Type B pancreatic cell (in vitro differentiated cells): ENCODE data around the gene MGAT4A. TPM values are rescaled to one million over a fixed set of nuclear protein-coding genes. Genes with fewer than 3 reads are reported as not detected.
"Not testable (repeated sequence)": the region's sequence is repeated elsewhere in the genome, so short reads cannot be mapped to it uniquely, and the experiment has no call there.

Experiments
- DNase-seq: peaks from one replicate; pipeline ENCODE4 v3.0.0; 2021; ENCODE audit warnings: mixed read lengths; ENCODE audit not compliant: unreplicated experiment; ENCODE audit errors: extremely low spot score
- H3K27ac Mint-ChIP-seq: 2 replicates; pipeline ENCODE4 v1.8.0; 2021; ENCODE audit warnings: mild to moderate bottlenecking, mixed read lengths
- H3K27me3 Mint-ChIP-seq: 2 replicates; pipeline ENCODE4 v1.8.0; 2021; ENCODE audit warnings: mixed read lengths
- H3K36me3 Mint-ChIP-seq: 2 replicates; pipeline ENCODE4 v1.8.0; 2021; ENCODE audit warnings: mixed read lengths
- H3K4me1 Mint-ChIP-seq: one replicate; pipeline ENCODE4 v1.8.0; 2021; ENCODE audit warnings: mixed read lengths; ENCODE audit not compliant: unreplicated experiment
- H3K4me3 Mint-ChIP-seq: 2 replicates; pipeline ENCODE4 v1.8.0; 2021; ENCODE audit warnings: mild to moderate bottlenecking, mixed read lengths
- H3K9me3 Mint-ChIP-seq: 2 replicates; pipeline ENCODE4 v1.8.0; 2021; ENCODE audit warnings: mixed read lengths
- CTCF ChIP-seq: fragments of 200-600 bp; sonication (generic); conservative IDR thresholded peaks from 2 replicates; pipeline ENCODE4 v1.5.0; 2021; ENCODE audit warnings: antibody characterized with exemption, mild to moderate bottlenecking
- total RNA-seq: library from RNA; stranded (reverse); gene quantifications from 2 replicates; pipeline ENCODE4 v1.2.1, GENCODE V29; 2021; ENCODE audit warnings: low replicate concordance

MGAT4A gene
- total RNA-seq, 1 donor from 2014 or later, result 32.5 TPM

GRCh38 chr2:98674233-98674964, 56.5 kb downstream of the MGAT4A start:
- no peak for TF ChIP-seq CTCF
- Mint-ChIP-seq H3K4me1 (no peaks in the 10 kb centered on the region), H3K27me3 (no peaks in the 10 kb centered on the region), H3K27ac (no peak overlapping the region), H3K36me3 (peaks cover 22% of the 10 kb centered on the region), H3K4me3 (no peak overlapping the region), H3K9me3 (no peaks in the 10 kb centered on the region)
- DNase-seq, result no peak

GRCh38 chr2:98669675-98670074, 61.3 kb downstream of the MGAT4A start:
- Mint-ChIP-seq H3K27ac (no peak overlapping the region), H3K4me1 (no peaks in the 10 kb centered on the region), H3K36me3 (peaks cover 26% of the 10 kb centered on the region), H3K27me3 (no peaks in the 10 kb centered on the region), H3K4me3 (no peak overlapping the region), H3K9me3 (no peaks in the 10 kb centered on the region)
- no peak for TF ChIP-seq CTCF
- no peak for DNase-seq

- DNase-seq, result no peak
- Mint-ChIP-seq H3K36me3 (peaks cover 15% of the 10 kb centered on the region), H3K4me1 (no peaks in the 10 kb centered on the region), H3K27me3 (no peaks in the 10 kb centered on the region), H3K9me3 (peaks cover 3% of the 10 kb centered on the region), H3K4me3 (no peak overlapping the region), H3K27ac (no peak overlapping the region)
- TF ChIP-seq CTCF, result no peak
Measured at GRCh38 chr2:98665677-98666076, 65.3 kb downstream of the MGAT4A start.

GRCh38 chr2:98664323-98664722, 66.6 kb downstream of the MGAT4A start:
- Mint-ChIP-seq H3K4me1 (no peaks in the 10 kb centered on the region), H3K27me3 (no peaks in the 10 kb centered on the region), H3K27ac (no peak overlapping the region), H3K4me3 (no peak overlapping the region), H3K9me3 (peaks cover 12% of the 10 kb centered on the region), H3K36me3 (peaks cover 16% of the 10 kb centered on the region)
- TF ChIP-seq CTCF, result no peak
- no peak for DNase-seq

GRCh38 chr2:98663511-98664090, 67.3 kb downstream of the MGAT4A start:
- Mint-ChIP-seq H3K9me3 (peaks cover 12% of the 10 kb centered on the region), H3K27me3 (no peaks in the 10 kb centered on the region), H3K4me3 (no peak overlapping the region), H3K4me1 (no peaks in the 10 kb centered on the region), H3K36me3 (peaks cover 16% of the 10 kb centered on the region), H3K27ac (no peak overlapping the region)
- DNase-seq, result no peak
- no peak for TF ChIP-seq CTCF

- not testable (repeated sequence) for H3K4me1 Mint-ChIP-seq, H3K27me3 Mint-ChIP-seq, H3K36me3 Mint-ChIP-seq, H3K27ac Mint-ChIP-seq, DNase-seq, H3K4me3 Mint-ChIP-seq
- H3K9me3 Mint-ChIP-seq, result peaks cover 12% of the 10 kb centered on the region
Measured at GRCh38 chr2:98659491-98659840, 71.5 kb downstream of the MGAT4A start.
